ENCODE results near the gene OR10H1.

DNA sequence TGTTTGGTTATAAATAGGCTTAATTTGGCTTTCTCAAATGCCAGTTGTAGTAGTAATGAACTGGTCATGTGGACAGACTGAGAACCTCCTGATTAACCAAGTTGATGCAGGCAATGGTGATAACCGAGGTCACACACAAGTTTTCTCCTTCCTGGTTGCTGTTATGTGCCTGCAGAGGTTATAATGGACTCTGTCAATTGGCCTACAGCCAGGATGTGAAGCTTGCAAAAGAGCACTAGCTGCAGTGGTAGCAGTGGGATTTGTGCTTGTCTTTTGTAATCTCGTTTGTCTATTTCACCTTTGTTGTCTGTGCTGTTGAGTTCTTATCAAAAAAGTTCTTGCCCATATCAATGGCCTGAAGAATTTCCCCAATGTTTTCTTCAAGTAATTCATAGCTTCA, 57.1 kb downstream of the OR10H1 start:
- TF ChIP-seq CTCF (IDR thresholded peaks at IDR 0.05) (no peak), POLR2AphosphoS5 (IDR thresholded peaks at IDR 0.05; ENCODE audit: insufficient read depth in 1 of 2, low read depth in 1 of 2) (no peak)

All from vagina (tissue), 2 donors.